Measurements from ENCODE around the gene CHAD.
"Not testable (repeated sequence)": the region's sequence is repeated elsewhere in the genome, so short reads cannot be mapped to it uniquely, and the experiment has no call there.

The CHAD gene

GRCh38 chr17:50424246-50424995 is 44.3 kb downstream of the CHAD start:
- H3K27ac ChIP-seq = no peak overlapping the region
- no peak for TF ChIP-seq CTCF (conservative IDR thresholded peaks at IDR 0.05)

- TF ChIP-seq CTCF (conservative IDR thresholded peaks at IDR 0.05) = no peak
- no peak overlapping the region for H3K27ac ChIP-seq
Observed at GRCh38 chr17:50423553-50424159, 45.0 kb downstream of the CHAD start.

GRCh38 chr17:50422738-50423137 is 45.9 kb downstream of the CHAD start:
- no peak for TF ChIP-seq CTCF (conservative IDR thresholded peaks at IDR 0.05)
- no peak overlapping the region for H3K27ac ChIP-seq

- peak overlapping the region; percentile 39 for H3K27ac ChIP-seq
- no peak for TF ChIP-seq CTCF (conservative IDR thresholded peaks at IDR 0.05)
Observed at GRCh38 chr17:50421308-50422051, 47.2 kb downstream of the CHAD start.

- no peak overlapping the region for H3K27ac ChIP-seq
Observed at GRCh38 chr17:50420419-50421112, 48.1 kb downstream of the CHAD start.

GRCh38 chr17:50419577-50419976 is 49.1 kb downstream of the CHAD start:
- H3K27ac ChIP-seq = not testable (repeated sequence)

More at GRCh38 chr17:50420419-50421112, 48.1 kb downstream of the CHAD start:
- no peak for TF ChIP-seq CTCF (conservative IDR thresholded peaks at IDR 0.05)

- TF ChIP-seq CTCF (conservative IDR thresholded peaks at IDR 0.05) = no peak
- no peak overlapping the region for H3K27ac ChIP-seq
Observed at GRCh38 chr17:50414808-50415207, 53.9 kb downstream of the CHAD start.
